ENCODE measurements around the gene LRRC36.

GRCh38 chr16:67333315-67333714, 6.7 kb downstream of the LRRC36 start:
- no peak for TF ChIP-seq POLR2A (IDR thresholded peaks at IDR 0.05; ENCODE audit: low read depth, low read length)
- no peak for TF ChIP-seq CTCF (IDR thresholded peaks at IDR 0.05; ENCODE audit: extremely low read depth in 1 of 2, insufficient read depth in 1 of 2, low read depth in 1 of 2, low read length in 2 of 2)
- TF ChIP-seq JUN (IDR thresholded peaks at IDR 0.05; ENCODE audit: borderline replicate concordance, insufficient read depth, insufficient read length, low read depth) = no peak
- TF ChIP-seq POLR2AphosphoS5 (IDR thresholded peaks at IDR 0.05; ENCODE audit: insufficient read depth, low read depth, low read length) = no peak
- TF ChIP-seq GATA2 (IDR thresholded peaks at IDR 0.05; ENCODE audit: insufficient read depth, insufficient read length, low read depth, low read length) = no peak
